GM21447 (cell line): ENCODE results near the gene IGFBP6.

Experiments used
- ATAC-seq: cut with Tn5 transposase; IDR thresholded peaks from one replicate; pipeline ENCODE4 v1.9.1; 2021; ENCODE audit not compliant: unreplicated experiment

The IGFBP6 gene

DNA sequence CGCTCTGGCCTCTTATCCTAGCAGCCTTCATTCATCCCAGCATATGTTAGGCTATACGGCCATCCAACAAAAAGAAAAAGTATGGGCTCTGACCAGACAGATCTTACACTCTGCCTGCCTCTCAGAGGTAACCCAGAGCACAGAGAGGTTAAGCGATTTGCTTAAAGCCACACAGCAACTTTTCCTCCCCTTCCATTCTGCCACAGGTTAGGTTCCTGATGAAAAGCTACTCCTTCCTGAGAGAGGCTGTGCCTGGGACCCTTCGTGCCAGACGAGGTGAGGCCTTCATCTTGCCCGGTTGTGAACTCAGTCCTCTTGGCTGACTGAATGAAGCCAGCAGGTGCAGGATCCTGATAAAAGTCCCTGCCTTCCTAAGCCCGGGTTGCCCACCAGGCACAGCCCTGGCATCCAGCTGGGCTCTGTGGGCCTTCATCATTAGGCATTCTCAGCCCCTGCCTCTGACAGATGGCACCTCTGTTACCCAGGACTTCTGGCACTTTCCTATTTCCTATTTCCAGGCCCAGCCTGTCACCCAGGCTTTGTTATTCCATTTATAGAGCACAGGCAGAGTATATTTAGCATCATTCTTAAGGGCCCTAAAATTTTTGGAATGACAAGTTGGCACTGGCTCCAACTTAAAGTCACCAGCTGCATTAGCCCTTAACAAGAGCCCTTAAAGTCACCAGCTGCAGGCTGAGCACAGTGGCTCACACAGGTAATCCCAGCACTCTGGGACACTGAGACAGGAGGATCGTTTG, 18.6 kb downstream of the IGFBP6 start:
- no peak for ATAC-seq

DNA sequence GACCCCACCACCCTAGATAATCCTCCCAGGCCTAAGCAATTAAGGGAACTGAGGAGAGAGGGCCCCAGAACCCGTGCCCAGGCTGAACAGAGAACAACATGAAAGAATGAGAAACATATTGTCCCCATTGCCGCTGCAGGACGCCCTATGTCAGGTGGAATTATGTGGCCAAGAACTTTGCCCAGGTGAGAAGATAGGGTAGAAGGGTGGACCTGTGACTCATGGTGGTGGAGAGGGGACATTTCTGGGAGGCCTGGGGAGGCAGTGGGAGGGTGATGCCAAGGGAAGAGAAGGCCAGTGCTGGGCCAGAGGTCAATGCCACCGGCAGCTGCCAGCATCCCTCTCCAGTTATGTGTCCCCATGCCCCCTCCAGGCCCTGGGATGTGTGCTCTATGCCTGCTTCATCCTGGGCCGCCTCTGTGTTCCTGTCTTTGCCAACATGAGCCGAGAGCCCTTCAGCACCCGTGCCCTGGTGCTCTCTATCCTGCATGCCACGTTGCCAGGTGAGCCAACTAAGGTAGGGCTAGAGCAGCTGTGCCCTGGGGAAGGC, 21.4 kb downstream of the IGFBP6 start:
- ATAC-seq, result no peak

DNA sequence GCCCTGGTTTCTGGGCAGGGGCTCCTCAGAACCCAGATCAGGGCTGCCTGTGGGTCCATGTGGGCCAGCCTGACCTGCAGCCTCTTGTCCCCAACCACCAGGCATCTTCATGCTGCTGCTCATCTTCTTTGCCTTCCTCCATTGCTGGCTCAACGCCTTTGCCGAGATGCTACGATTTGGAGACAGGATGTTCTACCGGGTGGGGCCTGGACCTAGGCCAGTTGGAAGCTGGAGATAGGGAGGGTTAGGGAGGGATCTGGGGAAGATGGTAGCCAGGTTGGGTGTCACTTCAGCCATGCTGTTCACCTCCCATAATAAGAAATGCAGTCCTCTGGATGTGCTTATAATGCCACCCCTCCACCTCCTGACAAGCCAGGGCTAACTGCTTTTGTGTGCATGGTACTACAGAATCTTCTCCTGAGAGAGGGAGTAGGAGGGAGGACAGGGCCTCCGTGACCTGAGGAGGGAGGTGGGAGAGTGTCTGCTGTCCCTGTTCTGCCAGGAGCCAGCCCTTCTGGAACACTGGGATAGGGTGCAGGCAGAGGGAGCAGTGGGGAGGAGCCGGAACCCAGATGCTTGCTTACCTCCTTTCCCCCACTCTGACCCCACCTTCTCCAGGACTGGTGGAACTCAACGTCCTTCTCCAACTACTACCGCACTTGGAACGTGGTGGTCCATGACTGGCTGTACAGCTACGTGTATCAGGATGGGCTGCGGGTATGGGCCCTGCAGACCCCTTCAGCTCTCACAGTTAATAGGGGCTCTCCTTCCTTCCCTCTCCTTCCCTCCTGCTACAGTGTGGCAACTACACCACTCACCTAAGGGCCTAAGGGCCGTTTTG, 23.4 kb downstream of the IGFBP6 start:
- ATAC-seq, result no peak

DNA sequence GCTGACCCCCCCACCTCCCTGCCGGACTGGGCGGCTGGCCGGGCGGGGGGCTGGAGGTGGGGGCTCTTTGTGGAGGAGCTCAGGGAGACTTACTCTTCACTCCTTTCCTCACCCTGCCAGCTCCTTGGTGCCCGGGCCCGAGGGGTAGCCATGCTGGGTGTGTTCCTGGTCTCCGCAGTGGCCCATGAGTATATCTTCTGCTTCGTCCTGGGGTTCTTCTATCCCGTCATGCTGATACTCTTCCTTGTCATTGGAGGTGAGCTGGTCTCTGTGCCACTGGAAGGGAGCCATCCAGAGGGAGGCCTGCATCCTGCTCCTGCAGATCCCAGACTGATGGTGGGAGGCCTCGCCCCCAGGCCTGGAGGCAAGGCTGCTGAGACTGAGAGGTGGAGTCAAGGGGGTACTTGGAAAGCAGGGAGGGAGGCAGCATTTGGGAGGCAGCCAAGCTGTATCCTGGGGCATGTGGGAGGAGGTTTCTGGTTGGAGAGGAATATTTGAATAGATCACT, 25.5 kb downstream of the IGFBP6 start:
- ATAC-seq, result no peak

DNA sequence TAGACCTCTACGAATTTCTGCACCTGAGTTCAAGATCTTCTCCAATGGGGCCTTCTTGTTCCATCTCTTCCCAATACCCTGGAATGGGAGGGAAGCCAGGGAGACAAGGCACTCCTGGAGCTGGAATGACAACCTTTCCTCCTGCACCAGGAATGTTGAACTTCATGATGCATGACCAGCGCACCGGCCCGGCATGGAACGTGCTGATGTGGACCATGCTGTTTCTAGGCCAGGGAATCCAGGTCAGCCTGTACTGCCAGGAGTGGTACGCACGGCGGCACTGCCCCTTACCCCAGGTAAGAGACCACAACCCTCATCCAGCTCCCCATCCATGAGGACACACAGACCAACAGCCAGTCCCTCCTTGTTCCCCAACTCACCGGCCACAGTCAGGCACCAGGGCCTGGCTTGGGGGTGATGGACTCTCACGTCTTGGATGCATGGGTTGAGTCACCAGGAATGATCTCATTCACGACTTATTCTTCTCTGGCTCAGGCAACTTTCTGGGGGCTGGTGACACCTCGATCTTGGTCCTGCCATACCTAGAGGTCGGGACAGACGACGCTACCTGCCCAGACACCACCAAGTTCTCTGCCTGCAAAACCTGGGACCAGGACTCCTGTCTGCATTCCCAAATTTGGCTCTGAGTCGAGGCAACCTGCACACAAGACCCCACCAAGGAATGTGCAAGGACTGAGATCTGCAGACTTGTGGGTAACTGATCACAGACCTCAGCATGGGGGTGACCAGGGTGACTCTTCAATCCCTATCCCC, 26.3 kb downstream of the IGFBP6 start:
- no peak for ATAC-seq

DNA sequence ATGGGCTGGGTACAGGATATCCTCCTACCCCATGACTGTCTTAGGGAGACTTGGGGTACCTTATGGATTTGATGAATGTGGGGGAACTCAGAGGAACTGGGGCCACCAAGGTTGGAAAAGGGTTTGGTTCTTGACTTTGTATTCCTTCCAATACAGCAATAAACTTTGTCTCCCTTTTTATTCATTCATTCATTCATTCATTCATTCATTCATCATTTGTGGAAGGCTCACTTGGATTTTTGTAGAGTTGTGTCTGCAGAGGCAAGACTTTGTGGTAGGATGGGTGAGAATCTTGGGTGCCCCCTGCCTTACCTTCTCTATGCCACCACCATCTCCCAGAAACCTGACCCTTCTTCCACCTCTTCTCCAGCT, 26.9 kb downstream of the IGFBP6 start:
- no peak for ATAC-seq

DNA sequence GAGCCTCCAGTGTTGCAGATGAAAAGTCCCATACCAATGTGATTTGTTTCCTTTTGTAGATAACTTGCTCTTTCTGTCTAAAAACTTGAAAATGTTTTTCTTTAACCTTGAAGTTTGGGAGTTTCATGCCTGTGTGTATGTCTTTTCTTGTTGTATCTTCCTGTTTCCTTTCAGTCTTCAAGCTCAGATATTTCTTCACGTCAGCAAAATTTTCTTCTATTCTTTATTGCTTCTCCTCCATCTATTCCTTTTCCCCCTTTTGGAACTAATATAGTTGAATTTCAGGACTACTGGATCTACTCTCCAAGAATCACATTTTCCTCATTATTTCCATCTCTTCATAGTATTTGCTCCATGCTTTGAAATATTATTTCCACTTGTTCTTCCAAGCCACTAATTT, 29.7 kb downstream of the IGFBP6 start:
- no peak for ATAC-seq

DNA sequence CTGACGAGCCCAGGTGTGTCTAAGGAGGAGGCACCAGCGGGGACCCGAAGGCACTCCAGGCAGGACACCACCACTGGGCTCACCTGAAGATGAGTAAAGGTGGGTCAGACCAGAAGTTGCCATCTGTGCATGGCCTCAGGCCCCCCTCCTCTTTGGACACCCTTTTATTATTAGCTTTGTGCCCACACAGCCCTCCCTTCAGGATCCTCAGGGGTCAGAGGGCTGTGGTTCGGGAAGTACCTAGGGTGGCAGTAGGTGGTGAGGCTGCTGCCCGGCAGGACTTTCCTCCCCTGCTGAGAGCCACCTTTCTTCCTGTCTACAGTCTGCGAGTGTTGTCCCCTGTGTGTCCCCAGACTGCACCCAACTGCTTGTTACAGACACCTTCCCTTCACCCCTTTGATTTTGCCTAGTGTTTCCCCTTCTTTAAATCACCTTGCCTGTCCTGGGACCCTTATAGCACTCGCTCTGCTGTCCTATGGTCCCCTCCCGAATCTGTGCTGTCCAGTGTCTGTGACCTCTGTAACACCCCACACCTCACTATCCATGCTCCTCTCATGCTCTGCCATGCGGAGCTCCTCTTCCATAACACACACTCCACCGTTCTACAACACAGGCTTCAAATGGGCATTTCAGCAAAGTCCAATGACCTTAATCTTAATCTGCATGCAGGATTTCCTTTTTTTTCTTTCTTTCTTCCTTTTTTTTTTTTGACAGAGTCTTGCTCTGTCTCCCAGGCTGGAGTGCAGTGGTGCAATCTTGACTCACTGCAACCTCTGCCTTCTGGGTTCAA, 31.5 kb downstream of the IGFBP6 start:
- ATAC-seq, result no peak

DNA sequence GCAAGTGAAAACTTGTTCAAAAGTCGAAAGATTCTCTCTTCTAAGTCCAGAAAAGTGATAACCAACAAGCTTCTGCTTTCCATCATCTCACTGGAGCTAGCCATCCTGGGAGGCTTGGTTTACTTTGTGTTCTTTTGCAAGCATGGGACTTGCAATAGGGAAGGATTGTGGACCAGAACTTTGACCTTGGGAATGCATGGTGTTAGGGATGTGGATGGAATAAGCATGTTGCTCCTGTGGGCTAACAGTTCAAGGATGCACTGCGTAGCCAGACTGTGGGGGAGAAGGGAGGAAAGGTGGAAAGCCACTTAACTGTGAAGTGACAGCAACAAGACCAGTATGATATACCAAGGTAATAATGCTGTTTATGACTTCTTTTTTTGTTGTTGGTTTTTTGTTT, 34.4 kb downstream of the IGFBP6 start:
- no peak for ATAC-seq

DNA sequence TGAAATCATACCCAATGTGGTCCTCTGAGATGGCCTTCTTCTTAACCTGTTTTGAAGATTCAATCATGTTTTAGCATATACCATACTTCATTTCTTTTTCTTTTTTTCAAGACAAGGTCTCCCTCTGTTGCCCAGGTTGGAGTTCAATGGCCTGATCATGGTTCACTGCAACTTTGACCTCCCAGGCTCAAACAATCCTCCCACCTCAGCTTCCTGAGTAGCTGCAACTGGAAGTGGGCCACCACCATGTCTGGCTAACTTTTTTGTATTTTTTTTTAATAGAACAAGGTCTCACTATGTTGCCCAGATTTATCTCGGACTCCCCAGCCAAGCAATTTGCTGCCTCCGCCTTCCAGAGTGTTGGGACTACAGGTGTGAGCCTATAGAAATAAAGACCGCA, 36.3 kb downstream of the IGFBP6 start:
- no peak for ATAC-seq

DNA sequence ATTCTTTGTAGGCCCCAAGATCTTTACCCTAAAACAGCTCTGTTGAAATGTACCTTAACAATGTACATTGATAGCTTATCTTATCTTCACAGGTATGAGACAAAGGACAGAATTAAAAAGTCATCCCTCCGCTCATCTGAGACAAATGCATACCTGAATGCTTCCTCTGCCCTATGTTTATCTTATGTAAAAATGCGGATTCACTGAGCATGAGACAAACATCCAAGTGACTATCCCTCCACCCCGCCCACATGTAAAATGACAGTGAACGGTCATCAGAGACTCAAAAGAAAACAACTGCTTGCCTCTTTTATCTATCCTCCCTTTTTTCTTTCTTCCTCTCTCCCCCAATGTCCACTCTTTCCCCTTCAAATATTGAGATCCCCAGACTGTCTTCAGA, 45.9 kb downstream of the IGFBP6 start:
- no peak for ATAC-seq

DNA sequence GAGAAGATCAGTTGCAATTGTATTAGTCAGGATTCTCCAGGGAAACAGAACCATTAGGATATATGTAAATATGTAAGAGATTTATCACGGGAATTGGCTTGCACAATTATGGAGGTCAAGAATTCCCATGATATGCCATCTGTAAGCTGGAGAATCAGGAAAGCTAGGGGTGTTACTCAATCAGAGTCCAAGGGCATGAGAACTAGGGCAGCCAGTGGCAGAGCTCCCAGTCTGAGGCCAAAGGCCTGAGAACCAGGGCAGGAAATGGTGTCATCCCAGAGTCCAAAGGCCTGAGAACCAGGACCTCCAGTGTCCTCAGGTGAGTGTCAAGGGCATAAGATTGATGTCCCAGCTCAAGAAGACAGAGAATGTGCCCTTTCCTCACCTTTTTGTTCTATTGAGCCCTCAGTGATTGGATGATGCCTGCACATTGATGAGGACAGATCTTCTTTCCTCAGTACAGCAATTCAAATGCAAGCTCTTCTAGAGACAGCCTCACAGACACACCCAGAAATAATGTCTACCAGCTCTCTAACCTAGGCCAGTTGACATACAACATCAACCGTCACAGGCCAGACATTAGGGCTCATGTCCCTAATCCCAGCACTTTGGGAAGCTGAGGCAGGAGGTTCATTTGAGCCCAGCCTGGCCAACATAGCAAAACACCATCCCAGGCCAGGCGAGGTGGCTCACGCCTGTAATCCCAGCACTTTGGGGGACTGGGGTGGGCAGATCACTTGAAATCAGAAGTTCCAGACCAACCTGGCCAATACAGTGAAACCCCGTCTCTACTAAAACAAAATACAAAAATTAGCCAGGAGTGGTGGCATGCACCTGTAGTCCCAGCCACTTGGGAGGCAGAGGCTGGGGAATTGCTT, 48.2 kb downstream of the IGFBP6 start:
- no peak for ATAC-seq

DNA sequence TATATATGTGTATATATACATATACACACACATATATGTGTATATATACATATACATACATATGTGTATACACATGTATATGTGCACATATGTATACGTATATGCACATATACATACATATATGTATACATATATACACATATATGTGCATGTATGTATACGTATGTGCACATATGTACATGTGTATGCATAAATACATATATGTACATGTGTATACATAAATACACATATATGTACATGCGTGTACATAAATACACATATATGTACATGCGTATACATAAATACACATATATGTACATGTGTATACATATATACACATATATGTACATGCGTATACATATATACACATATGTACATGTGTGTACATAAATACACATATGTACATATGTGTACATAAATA, 49.7 kb downstream of the IGFBP6 start:
- ATAC-seq, result no peak

DNA sequence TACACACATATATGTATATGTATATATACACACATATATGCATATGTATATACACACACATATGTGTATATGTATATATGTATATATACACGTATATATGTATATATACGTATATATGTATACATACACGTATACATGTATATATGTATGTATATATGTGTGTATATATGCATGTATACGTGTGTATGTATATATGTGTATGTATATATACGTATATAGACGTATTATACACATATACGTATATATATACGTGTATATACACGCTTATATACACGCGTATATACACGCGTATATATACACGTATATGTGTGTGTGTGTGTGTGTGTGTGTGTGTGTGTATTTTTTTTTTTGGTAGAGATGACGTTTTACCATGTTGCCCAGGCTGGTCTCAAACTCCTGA, 50.2 kb downstream of the IGFBP6 start:
- ATAC-seq, result no peak

DNA sequence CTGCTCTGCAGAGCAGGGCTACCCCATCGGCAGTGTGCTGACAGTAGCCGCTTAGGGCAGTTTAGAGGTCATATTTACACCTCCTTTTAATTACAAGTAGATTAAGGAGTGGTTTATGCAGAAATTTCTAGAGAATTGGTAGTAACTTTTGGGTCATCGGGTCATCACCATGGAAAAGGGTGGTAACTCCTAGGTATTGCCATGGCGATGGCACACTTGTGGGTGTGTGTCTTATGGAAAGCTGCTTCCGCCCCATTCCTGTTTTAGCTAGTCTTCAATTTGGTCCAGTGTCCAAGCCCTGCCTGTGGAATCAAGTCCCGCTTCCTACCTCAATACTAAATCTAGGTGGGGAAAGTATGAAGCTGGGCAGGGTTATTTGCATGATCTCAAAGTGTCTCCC, 53.6 kb downstream of the IGFBP6 start:
- ATAC-seq, result no peak
